ENCODE data around the gene TP53I13. TPM values are rescaled to one million over a fixed set of nuclear protein-coding genes. Genes with fewer than 3 reads are reported as not detected.

The TP53I13 gene
- total RNA-seq, 1 donor from 2014 or later: 62.7 TPM

DNA sequence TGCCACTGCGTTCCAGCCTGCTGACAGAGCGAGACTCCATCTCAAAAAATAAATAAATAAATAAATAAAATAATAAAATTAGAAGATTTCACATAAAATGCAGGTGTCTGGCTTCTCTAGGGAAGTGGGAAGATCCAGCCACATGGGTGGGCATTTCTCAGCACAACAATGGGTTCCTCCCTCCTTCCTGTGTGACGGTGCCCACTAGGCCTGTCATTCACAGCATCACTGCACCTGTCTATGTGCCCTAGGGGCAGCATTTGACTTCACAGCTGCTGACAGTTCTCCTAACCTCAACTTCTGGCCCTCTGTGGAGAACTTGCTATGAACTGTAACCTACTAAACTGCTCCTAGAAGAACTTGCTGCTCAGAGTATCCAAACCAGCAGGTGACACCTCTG is 4.7 kb upstream of the TP53I13 start:
- intact Hi-C loops (cut with DNase I): no loop called here
- no peak for DNase-seq
- Histone ChIP-seq H3K36me3 (peaks cover 16% of the 10 kb centered on the region), H3K27me3 (ENCODE audit: low read depth) (no peaks in the 10 kb centered on the region), H3K9me3 (no peaks in the 10 kb centered on the region), H3K4me1 (peaks cover 65% of the 10 kb centered on the region), H3K27ac (no peak overlapping the region), H3K4me3 (no peak overlapping the region)
- ATAC-seq: no peak
- TF ChIP-seq, protein P1, sequence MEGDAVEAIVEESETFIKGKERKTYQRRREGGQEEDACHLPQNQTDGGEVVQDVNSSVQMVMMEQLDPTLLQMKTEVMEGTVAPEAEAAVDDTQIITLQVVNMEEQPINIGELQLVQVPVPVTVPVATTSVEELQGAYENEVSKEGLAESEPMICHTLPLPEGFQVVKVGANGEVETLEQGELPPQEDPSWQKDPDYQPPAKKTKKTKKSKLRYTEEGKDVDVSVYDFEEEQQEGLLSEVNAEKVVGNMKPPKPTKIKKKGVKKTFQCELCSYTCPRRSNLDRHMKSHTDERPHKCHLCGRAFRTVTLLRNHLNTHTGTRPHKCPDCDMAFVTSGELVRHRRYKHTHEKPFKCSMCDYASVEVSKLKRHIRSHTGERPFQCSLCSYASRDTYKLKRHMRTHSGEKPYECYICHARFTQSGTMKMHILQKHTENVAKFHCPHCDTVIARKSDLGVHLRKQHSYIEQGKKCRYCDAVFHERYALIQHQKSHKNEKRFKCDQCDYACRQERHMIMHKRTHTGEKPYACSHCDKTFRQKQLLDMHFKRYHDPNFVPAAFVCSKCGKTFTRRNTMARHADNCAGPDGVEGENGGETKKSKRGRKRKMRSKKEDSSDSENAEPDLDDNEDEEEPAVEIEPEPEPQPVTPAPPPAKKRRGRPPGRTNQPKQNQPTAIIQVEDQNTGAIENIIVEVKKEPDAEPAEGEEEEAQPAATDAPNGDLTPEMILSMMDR (IDR thresholded peaks at IDR 0.05): no peak

DNA sequence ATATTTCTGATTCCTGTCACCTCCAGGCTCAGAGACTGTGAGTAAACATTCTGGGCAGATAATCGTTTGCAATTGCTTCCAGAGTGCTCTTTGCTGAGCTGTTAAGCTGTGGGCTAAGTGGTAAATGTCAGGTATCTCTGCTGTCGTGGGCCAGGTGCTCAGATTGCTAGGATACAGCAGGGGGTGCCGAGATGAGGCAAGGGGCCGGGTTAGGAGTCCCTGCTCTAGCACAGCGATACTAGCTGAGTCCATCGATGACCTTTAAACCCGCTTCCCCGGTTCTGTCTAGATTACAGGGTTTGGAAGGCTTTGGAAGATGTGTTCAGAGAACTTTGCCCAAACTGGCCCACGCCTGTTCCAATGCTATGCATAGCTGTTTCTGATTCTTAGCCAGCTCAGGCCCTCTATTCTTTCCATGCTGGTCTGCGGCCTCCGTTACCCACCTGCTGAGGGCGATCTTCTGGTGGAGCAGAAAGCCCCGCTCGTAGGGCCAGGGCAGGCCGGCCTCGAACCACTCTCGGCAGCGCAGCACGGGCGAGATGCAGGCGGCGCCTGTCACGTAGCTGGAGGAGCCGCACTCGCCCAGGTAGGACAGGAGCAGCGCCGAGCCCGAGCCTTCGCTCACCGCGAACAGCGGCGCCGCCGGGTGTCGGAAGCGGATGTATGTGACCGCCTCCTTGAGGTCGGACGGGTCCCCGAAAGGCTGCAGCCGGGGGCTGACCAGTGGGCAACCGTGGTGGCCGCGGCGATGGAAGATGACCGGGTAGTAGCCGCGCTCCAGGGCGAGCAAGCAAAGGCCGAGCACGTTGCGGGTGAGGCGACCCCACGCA is 2.6 kb upstream of the TP53I13 start:
- TF ChIP-seq, protein P1 (IDR thresholded peaks at IDR 0.05): no peak
- peak; percentile 29 to 34 for ATAC-seq
- intact Hi-C loops (cut with DNase I): no loop called here
- Histone ChIP-seq H3K36me3 (peaks cover 16% of the 10 kb centered on the region), H3K9me3 (no peaks in the 10 kb centered on the region), H3K4me1 (peaks cover 63% of the 10 kb centered on the region), H3K27me3 (ENCODE audit: low read depth) (no peaks in the 10 kb centered on the region), H3K4me3 (peak overlapping the region; percentile 81), H3K27ac (peak overlapping the region; percentile 87)
- DNase-seq: peak; percentile 74

DNA sequence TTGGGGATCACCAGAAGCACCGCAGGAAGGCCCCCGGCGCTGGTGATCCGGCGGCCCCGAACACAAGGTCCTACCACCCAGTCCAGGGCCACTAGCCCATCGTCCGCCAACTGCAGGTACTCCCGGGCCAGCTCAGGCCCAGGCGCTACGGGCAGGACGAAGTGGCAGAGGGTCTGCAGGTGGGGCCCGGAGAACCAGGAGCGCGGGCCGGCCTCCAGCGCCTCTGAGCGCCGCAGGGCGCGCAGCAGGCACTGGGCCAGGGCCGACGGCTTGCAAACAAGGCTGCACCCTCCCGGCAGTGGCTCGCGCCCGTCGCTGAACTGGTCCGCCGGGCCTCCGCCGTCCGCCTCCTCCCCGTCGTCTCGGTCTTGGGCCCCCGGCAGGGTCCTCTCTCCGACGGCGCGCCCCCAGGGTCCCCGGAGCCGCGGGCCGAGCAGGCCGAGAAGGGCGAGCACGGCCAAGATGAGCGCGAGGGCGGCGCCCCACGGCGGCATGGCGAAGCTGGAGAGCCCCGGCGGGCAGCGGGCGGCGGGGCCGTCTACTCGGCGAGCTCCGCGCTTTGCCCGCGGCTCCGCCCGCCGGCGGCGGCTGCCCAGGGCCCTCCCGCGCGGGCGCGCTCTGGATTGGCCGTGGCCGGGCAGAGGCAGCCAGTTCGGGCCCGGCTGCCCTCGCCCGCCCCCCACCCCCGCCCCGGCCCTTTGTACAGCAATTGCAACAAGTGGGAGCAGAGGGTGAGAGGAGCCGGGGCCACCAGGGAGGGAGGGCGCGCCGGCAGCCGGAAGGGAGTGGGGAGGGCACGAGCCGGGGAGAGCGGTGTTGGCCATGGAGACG is 1.8 kb upstream of the TP53I13 start, which contains the start of gene ABHD15:
Gene ABHD15, minus strand, starts transcription at position 565 of the 831 bp plus-strand sequence. Its CDS starts 71 bp downstream, at position 494.
- peaks cover 54% of the 10 kb centered on the region for H3K4me1 ChIP-seq
- intact Hi-C loops (cut with DNase I): no loop called here
- no peaks in the 10 kb centered on the region for H3K9me3 ChIP-seq
- H3K27me3 ChIP-seq (ENCODE audit: low read depth): no peaks in the 10 kb centered on the region
- peak within 1 kb of the TSS; percentile 81 for H3K4me3 ChIP-seq
- TF ChIP-seq, protein P1 (IDR thresholded peaks at IDR 0.05): peak; percentile 9
- peak within 1 kb of the TSS; percentile 87 for H3K27ac ChIP-seq
- peaks cover 18% of the 10 kb centered on the region for H3K36me3 ChIP-seq
- peak; percentile 87 for DNase-seq
- ATAC-seq: peak; percentile 77 to 81

DNA sequence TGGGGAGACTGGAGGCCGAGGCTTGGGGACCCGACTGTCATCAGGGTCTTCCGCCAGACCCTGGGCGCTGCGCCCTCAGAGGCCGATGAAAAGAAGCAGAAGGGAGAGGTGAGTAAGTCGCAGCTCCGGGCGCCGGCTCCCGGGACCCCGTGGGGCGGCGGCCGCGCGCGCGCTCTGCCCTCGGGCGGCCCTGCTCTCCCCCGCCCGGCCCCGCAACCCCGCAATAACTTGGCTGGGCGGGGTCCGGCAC is 1.3 kb upstream of the TP53I13 start:
- Histone ChIP-seq H3K9me3 (no peaks in the 10 kb centered on the region), H3K27ac (peak overlapping the region; percentile 87), H3K4me1 (peaks cover 53% of the 10 kb centered on the region), H3K4me3 (peak overlapping the region; percentile 81), H3K36me3 (peaks cover 19% of the 10 kb centered on the region), H3K27me3 (ENCODE audit: low read depth) (no peaks in the 10 kb centered on the region)
- TF ChIP-seq, protein P1 (IDR thresholded peaks at IDR 0.05): no peak
- intact Hi-C loops (cut with DNase I): no loop called here
- ATAC-seq (peak; percentile 10 to 19), DNase-seq (no peak)

DNA sequence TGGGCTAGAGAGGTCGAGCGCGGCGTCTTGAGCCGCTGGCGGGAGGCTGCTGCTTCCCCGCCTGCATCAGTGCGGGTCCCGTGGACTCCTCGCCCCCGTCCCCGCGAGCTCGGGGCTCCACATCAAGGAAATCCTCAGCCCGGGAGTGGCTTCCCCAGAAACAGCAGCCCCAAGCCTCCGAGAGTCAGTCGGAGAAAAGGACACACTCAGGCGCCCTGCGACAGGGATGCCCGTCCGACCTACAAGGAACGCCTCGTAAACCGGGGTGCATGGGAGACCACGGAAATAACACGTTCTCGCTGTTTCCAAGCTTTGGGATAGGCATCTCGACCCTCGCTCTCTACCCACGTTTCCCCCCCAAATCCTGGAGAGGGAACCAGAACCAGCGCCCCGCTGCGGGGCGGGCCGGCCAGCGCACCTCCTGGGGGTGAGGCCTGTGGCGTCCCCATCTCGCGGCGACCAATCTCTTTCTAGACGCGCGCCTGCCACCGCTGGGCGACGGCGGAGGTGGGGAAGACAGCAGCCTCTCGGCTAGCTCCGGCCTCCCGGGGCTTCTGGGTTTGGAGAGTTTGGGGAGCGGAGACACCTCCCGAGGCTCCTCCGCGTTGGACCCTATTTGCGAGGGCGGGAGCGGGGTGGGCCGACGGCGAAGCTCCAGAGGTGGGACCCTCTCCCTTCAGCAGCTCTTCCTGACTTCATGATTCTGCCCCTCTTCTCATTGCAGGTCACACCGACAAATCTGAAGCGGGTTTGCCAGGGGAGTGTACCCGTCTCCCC is 759 bp upstream of the TP53I13 start:
- DNase-seq (peak; percentile 84), ATAC-seq (peak; percentile 70 to 71)
- TF ChIP-seq, protein P1 (IDR thresholded peaks at IDR 0.05): peak; percentile 52
- H3K27ac ChIP-seq: peak overlapping the region; percentile 87
- peaks cover 53% of the 10 kb centered on the region for H3K4me1 ChIP-seq
- H3K4me3 ChIP-seq: peak overlapping the region; percentile 81
- no peaks in the 10 kb centered on the region for H3K27me3 ChIP-seq (ENCODE audit: low read depth)
- intact Hi-C loops (cut with DNase I): no loop called here
- no peaks in the 10 kb centered on the region for H3K9me3 ChIP-seq
- H3K36me3 ChIP-seq: peaks cover 14% of the 10 kb centered on the region

Measured in lower lobe of right lung (tissue), 2 donors.